ENCODE measurements around the gene STARD8.

The STARD8 gene

DNA sequence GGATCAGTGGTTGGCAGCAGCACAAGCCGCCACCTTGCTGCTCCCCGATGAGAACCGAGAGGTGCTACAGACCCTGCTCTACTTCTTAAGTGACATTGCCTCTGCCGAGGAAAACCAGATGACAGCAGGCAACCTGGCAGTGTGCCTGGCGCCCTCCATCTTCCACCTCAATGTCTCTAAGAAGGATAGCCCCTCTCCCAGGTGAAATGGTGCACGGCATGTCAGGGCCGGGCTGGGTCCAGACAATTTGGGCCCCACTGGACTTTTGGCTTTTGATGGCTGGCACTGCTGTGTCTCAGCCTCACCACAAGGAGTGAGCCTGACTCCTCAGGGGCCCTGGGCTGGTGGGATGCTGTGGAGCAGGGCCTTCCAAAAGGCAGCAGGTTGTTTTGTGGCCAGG, 74.1 kb downstream of the STARD8 start:
- Histone ChIP-seq H3K4me3 (replicated peaks; ENCODE audit: insufficient read depth, low read length) (no peak overlapping the region), H3K27ac (replicated peaks) (no peak overlapping the region), H3K27me3 (ENCODE audit: insufficient read depth, poor library complexity, severe bottlenecking) (no peaks in the 10 kb centered on the region)
- no peak for DNase-seq (ENCODE audit: low read depth in 1 of 2, low spot score in 1 of 2)
- no peak for TF ChIP-seq POLR2AphosphoS5 (IDR thresholded peaks at IDR 0.05; ENCODE audit: low read depth)
- no peak for TF ChIP-seq SPI1 (IDR thresholded peaks at IDR 0.05; ENCODE audit: borderline replicate concordance, low read depth)
- TF ChIP-seq GABPA (IDR thresholded peaks at IDR 0.05; ENCODE audit: low read depth) = no peak
- TF ChIP-seq, protein P1, sequence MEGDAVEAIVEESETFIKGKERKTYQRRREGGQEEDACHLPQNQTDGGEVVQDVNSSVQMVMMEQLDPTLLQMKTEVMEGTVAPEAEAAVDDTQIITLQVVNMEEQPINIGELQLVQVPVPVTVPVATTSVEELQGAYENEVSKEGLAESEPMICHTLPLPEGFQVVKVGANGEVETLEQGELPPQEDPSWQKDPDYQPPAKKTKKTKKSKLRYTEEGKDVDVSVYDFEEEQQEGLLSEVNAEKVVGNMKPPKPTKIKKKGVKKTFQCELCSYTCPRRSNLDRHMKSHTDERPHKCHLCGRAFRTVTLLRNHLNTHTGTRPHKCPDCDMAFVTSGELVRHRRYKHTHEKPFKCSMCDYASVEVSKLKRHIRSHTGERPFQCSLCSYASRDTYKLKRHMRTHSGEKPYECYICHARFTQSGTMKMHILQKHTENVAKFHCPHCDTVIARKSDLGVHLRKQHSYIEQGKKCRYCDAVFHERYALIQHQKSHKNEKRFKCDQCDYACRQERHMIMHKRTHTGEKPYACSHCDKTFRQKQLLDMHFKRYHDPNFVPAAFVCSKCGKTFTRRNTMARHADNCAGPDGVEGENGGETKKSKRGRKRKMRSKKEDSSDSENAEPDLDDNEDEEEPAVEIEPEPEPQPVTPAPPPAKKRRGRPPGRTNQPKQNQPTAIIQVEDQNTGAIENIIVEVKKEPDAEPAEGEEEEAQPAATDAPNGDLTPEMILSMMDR (IDR thresholded peaks at IDR 0.05; ENCODE audit: insufficient read depth, low read length) = no peak
- TF ChIP-seq, protein P2, sequence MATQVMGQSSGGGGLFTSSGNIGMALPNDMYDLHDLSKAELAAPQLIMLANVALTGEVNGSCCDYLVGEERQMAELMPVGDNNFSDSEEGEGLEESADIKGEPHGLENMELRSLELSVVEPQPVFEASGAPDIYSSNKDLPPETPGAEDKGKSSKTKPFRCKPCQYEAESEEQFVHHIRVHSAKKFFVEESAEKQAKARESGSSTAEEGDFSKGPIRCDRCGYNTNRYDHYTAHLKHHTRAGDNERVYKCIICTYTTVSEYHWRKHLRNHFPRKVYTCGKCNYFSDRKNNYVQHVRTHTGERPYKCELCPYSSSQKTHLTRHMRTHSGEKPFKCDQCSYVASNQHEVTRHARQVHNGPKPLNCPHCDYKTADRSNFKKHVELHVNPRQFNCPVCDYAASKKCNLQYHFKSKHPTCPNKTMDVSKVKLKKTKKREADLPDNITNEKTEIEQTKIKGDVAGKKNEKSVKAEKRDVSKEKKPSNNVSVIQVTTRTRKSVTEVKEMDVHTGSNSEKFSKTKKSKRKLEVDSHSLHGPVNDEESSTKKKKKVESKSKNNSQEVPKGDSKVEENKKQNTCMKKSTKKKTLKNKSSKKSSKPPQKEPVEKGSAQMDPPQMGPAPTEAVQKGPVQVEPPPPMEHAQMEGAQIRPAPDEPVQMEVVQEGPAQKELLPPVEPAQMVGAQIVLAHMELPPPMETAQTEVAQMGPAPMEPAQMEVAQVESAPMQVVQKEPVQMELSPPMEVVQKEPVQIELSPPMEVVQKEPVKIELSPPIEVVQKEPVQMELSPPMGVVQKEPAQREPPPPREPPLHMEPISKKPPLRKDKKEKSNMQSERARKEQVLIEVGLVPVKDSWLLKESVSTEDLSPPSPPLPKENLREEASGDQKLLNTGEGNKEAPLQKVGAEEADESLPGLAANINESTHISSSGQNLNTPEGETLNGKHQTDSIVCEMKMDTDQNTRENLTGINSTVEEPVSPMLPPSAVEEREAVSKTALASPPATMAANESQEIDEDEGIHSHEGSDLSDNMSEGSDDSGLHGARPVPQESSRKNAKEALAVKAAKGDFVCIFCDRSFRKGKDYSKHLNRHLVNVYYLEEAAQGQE (IDR thresholded peaks at IDR 0.05; ENCODE audit: insufficient replicate concordance, low read depth) = no peak

DNA sequence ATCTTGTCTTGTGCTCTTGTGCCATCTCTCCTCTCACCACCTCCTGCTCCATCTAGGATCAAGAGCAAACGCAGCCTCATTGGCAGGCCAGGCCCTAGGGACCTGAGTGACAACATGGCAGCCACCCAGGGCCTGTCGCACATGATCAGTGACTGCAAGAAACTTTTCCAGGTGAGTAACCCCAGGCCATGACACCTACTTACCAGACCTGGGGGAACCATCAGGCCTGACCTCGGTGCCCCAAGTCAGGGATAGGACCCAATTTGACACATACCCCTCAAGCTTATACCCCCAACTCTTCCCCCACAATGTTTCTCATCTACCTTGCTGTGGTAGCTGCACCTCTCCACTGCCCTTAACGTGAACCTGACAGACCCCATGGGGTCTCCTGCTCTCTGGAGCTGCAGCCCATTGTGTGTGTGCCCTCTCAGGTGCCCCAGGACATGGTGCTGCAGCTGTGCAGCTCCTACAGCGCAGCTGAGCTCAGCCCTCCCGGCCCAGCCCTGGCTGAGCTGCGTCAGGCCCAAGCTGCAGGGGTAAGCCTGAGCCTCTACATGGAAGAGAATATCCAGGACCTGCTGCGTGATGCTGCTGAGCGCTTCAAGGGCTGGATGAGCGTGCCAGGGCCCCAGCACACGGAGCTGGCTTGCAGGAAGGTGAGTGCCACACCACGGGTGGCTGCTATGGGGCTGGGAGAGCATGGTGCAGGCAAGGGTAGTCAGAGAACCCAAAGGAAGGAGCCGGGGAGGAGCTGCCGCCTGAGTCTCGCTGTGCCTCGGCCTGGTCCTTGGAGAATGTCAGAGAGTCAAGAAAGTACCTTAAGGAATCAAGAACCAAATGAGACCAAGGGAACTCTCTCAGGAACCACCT, 74.8 kb downstream of the STARD8 start:
- DNase-seq (ENCODE audit: low read depth in 1 of 2, low spot score in 1 of 2) = no peak
- TF ChIP-seq, protein P1 (IDR thresholded peaks at IDR 0.05; ENCODE audit: insufficient read depth, low read length) = no peak
- TF ChIP-seq GABPA (IDR thresholded peaks at IDR 0.05; ENCODE audit: low read depth) (no peak), POLR2AphosphoS5 (IDR thresholded peaks at IDR 0.05; ENCODE audit: low read depth) (no peak), SPI1 (IDR thresholded peaks at IDR 0.05; ENCODE audit: borderline replicate concordance, low read depth) (no peak)
- TF ChIP-seq, protein P2 (IDR thresholded peaks at IDR 0.05; ENCODE audit: insufficient replicate concordance, low read depth) = no peak
- H3K27me3 ChIP-seq (ENCODE audit: insufficient read depth, poor library complexity, severe bottlenecking) = no peaks in the 10 kb centered on the region

DNA sequence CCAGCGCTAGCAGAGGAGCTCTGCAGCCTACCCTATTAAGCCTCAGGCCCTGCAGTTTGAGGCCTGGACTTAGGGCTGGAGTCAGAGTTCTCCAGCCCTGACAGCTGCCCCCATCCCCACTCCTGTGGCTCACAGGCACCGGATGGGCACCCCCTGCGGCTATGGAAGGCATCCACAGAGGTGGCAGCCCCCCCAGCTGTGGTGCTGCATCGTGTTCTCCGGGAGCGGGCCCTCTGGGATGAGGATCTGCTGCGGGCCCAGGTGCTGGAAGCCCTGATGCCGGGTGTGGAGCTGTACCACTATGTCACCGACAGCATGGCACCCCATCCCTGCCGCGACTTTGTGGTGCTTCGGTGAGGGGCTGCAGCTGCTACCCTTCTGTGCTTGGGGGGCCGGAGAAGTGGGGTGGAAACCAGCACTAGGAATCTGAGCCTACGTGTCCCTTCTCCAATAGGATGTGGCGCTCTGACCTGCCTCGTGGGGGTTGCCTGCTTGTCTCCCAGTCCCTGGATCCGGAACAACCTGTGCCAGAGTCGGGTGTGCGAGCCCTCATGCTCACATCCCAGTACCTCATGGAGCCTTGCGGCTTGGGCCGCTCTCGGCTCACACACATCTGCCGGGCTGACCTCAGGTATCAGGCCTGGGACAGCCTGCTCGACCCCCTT, 76.2 kb downstream of the STARD8 start:
- Histone ChIP-seq H3K4me3 (replicated peaks; ENCODE audit: insufficient read depth, low read length) (no peak overlapping the region), H3K27ac (replicated peaks) (no peak overlapping the region), H3K27me3 (ENCODE audit: insufficient read depth, poor library complexity, severe bottlenecking) (no peaks in the 10 kb centered on the region)
- TF ChIP-seq POLR2AphosphoS5 (IDR thresholded peaks at IDR 0.05; ENCODE audit: low read depth) = no peak
- no peak for DNase-seq (ENCODE audit: low read depth in 1 of 2, low spot score in 1 of 2)

More for the DNA sequence above, 74.8 kb downstream of the STARD8 start:
- H3K27ac ChIP-seq (replicated peaks) = no peak overlapping the region
- H3K4me3 ChIP-seq (replicated peaks; ENCODE audit: insufficient read depth, low read length) = no peak overlapping the region

DNA sequence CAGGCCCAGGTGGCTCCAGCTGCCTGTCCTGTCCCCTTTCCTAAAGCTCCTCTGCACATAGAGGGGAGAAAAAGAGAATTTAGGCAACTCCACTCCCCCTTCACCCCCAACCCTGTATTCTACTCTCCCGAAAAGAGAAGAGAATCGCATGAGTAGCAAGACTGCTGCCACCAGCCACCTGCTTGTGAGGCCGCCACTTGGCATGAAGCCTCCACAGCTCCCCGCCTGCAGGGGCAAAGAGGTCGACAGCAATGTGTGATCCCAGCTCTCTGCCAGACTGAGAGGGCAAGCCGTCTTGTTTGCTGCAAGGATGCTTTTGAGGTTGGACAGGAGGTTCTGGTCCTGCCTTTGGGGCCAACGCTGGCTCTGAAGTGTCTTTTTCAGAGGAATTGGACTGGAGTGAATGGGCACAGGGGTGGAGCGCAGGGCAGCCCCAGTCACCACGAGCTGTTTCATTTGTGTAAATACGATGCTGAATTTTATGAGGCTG, 77.1 kb downstream of the STARD8 start:
- H3K4me3 ChIP-seq (replicated peaks; ENCODE audit: insufficient read depth, low read length) = no peak overlapping the region
- DNase-seq (ENCODE audit: low read depth in 1 of 2, low spot score in 1 of 2) = no peak
- TF ChIP-seq, protein P1 (IDR thresholded peaks at IDR 0.05; ENCODE audit: insufficient read depth, low read length) = no peak
- TF ChIP-seq, protein P2 (IDR thresholded peaks at IDR 0.05; ENCODE audit: insufficient replicate concordance, low read depth) = no peak
- TF ChIP-seq GABPA (IDR thresholded peaks at IDR 0.05; ENCODE audit: low read depth) (no peak), SPI1 (IDR thresholded peaks at IDR 0.05; ENCODE audit: borderline replicate concordance, low read depth) (no peak), POLR2AphosphoS5 (IDR thresholded peaks at IDR 0.05; ENCODE audit: low read depth) (no peak)
- no peaks in the 10 kb centered on the region for H3K27me3 ChIP-seq (ENCODE audit: insufficient read depth, poor library complexity, severe bottlenecking)
- H3K27ac ChIP-seq (replicated peaks) = no peak overlapping the region

Measured in HL-60 (cell line).